Muscle layer of duodenum (tissue), 2 donors: ENCODE measurements around the gene OLFML3.
A peak's percentile ranks its signal among the peaks of the same experiment; 100 is the strongest.

ENCODE experiments used
- H3K27ac ChIP-seq: one replicate; pipeline ENCODE4 v1.7.0; 2013; ENCODE audit warnings: mild to moderate bottlenecking, low read length
- H3K27me3 ChIP-seq: one replicate; pipeline ENCODE4 v1.7.0; 2013; ENCODE audit warnings: low read depth, mild to moderate bottlenecking, control low read depth, low read length
- H3K36me3 ChIP-seq, 2 donors: one replicate each; pipeline ENCODE4 v1.7.0; 2013; ENCODE audit warnings: low read length in 2 of 2, control low read depth in 1 of 2, mild to moderate bottlenecking in 1 of 2; ENCODE audit not compliant: insufficient read depth in 2 of 2, control insufficient read depth in 1 of 2
- H3K4me1 ChIP-seq, 2 donors: one replicate each; pipeline ENCODE4 v1.7.0; 2013; ENCODE audit warnings: low read length in 2 of 2, mild to moderate bottlenecking in 2 of 2, control low read depth in 1 of 2, moderate library complexity in 1 of 2; ENCODE audit not compliant: insufficient read depth in 2 of 2, control insufficient read depth in 1 of 2
- H3K4me3 ChIP-seq, 2 donors: one replicate each; pipeline ENCODE4 v1.7.0; 2013; ENCODE audit warnings: low read length in 2 of 2, low read depth in 1 of 2, mild to moderate bottlenecking in 1 of 2
- H3K9me3 ChIP-seq, 2 donors: one replicate each; pipeline ENCODE4 v1.7.0; 2013; ENCODE audit warnings: low read length in 2 of 2, control low read depth in 1 of 2, mild to moderate bottlenecking in 1 of 2; ENCODE audit not compliant: control insufficient read depth in 1 of 2
- donor health status: healthy.

OLFML3 gene

DNA sequence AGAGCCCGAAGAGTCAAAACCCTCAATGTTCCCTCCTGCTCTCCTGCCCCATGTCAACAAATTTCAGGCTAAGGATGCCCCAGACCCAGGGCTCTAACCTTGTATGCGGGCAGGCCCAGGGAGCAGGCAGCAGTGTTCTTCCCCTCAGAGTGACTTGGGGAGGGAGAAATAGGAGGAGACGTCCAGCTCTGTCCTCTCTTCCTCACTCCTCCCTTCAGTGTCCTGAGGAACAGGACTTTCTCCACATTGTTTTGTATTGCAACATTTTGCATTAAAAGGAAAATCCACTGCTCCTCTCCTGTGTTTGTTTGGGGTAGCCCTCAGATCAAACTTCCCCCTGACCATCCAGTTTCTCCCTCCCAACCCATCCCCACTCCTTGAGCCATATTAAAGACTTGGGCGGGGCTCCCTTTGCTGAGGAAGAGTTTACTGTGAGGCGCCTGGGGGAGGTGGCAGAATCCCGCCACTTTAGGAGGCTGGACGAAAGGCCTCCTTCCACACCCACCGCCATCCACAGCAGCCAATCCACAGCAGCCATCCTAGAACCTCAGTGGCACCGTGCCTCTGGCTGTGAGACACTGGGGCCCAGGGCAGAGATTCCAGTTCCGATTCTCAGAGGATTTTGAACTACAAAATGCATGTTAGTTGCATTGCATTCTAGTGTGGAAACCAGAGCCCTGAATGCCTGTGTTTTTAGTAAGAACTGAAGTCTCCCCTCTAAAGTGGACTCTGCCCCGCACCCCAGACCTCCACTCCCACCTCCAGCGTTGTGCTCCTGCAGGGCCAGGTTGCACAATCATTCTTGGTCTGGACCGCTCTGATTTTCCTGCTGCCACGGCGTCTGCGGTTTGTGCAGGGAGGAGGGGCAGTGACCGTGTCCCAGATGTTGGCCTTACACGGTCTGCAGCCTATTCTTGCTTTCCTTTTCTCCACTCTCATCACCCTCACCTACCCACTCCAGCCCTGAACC lies 3.0 kb downstream of the OLFML3 start:
- H3K36me3 ChIP-seq, result peaks cover 0 to 8% of the 10 kb centered on the region in 2 donors
- H3K27me3 ChIP-seq, result no peaks in the 10 kb centered on the region
- peaks cover 19 to 55% of the 10 kb centered on the region in 2 donors for H3K4me1 ChIP-seq
- peak overlapping the region; percentile 57 for H3K27ac ChIP-seq
- peak overlapping the region; percentile 54 to 63 for H3K4me3 ChIP-seq
- no peaks in the 10 kb centered on the region for H3K9me3 ChIP-seq

DNA sequence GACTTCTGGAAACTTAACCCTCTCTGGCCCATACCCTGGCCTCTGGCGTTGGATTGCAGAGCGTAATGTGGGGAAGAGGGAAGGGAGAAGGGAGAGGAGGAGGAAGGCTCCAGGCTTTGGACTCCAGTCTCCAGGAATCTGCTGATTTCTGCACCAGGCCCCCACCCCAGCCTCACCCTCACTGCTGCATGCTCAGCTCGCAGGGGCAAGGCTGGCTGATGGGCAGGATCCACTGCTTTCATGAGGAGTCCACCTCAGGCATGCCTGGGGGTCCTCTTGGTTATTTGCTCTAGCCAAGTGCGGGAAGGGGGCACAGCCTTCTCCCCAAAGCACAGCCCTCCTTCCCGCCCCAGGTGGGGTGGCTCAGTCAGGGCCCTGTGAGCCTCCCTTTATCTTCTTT lies 3.7 kb downstream of the OLFML3 start:
- H3K4me1 ChIP-seq, result peaks cover 19 to 53% of the 10 kb centered on the region in 2 donors
- H3K27ac ChIP-seq, result peak overlapping the region; percentile 57
- peak overlapping the region; percentile 54 to 63 for H3K4me3 ChIP-seq
- no peaks in the 10 kb centered on the region for H3K27me3 ChIP-seq
- no peaks in the 10 kb centered on the region for H3K9me3 ChIP-seq
- H3K36me3 ChIP-seq, result peaks cover 0 to 8% of the 10 kb centered on the region in 2 donors

DNA sequence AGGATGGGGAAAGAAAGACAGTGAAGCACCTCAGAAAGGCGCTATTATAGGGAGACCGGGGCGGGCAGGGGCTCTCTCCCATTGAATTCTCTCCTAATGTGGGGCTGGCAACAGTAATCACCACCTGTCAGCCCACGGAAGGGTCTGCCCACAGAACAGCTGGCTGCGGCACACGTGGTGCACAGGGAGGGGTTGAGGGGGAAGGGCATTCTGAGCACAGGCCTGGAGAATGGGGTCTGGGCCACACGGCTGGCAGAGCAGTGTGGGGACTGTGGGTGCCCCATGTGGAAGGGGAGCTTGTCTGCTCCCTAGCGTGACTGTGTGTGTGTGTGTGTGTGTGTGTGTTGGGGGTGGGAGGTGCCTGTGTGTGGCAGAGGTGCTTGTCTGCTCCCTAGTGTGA lies 4.1 kb downstream of the OLFML3 start:
- peak overlapping the region; percentile 57 for H3K27ac ChIP-seq
- no peaks in the 10 kb centered on the region for H3K9me3 ChIP-seq
- peaks cover 18 to 49% of the 10 kb centered on the region in 2 donors for H3K4me1 ChIP-seq
- H3K36me3 ChIP-seq, result peaks cover 0 to 8% of the 10 kb centered on the region in 2 donors
- no peaks in the 10 kb centered on the region for H3K27me3 ChIP-seq
- H3K4me3 ChIP-seq, result peak overlapping the region; percentile 54 to 63

DNA sequence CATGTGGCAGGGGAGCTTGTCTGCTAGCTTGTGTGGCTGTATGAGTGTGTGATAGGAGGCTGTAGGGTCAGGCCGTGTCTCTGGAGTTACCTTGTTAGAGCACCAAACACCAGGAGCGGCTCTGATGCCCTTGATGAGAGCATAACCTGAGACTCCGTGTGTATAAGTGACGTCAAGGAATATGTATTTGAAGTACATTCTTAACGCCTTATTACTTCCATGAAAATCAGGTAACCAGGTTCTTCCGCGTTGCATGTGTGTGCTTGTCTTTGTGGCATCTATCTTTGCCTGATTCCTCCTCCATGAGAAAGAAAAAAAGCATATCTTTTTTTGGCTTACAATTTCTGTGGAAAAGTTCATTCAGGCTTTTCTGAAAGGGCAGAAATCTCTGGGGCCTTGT lies 4.6 kb downstream of the OLFML3 start:
- Histone ChIP-seq H3K9me3 (no peaks in the 10 kb centered on the region), H3K27me3 (no peaks in the 10 kb centered on the region), H3K4me1 (peaks cover 14 to 44% of the 10 kb centered on the region in 2 donors), H3K27ac (peak overlapping the region; percentile 57), H3K36me3 (peaks cover 0 to 8% of the 10 kb centered on the region in 2 donors), H3K4me3 (peak overlapping the region in 1 of 2 donors; percentile 54)

DNA sequence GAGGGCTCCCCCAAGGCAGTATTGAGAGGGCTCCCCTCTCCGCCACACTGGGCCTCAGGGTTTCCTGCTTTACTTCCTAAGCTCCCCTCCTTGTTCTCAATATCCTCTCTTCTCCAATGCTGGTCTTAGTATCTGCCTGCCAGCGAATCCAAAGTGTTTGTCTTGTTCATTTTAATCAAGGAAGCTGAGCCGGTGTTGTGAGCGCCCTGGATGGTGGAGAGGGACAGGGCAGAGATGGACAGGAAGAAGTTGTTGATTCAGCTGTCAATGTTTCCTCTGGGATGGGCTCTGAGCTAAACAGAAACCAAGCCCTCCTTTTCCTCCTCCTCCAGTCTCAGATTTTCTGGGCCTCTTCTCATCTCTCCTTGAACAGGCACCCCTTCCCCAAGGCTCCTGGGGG lies 5.4 kb downstream of the OLFML3 start:
- Histone ChIP-seq H3K27ac (no peak overlapping the region), H3K4me3 (no peak overlapping the region), H3K36me3 (peaks cover 0 to 6% of the 10 kb centered on the region in 2 donors), H3K9me3 (no peaks in the 10 kb centered on the region), H3K27me3 (no peaks in the 10 kb centered on the region), H3K4me1 (peaks cover 12 to 39% of the 10 kb centered on the region in 2 donors)

DNA sequence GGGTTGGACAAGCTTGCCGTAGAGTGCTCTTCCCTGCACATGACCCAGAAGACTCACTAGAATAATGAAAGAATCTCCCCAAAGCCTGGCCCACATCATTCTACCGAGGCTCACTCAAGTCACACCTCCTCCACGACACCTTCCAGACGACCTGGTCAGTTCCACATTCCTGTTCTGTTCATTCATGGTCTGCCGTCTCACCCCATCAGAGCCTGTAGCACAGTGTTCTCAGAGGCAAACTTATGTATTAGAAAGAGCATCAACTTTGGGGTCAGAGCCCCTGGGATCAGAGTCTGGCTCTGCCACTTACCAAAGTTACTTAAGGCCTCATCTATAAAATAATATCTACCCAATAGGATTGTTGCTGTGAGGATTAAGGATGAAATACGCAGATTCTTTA lies 7.5 kb downstream of the OLFML3 start:
- H3K9me3 ChIP-seq, result no peaks in the 10 kb centered on the region
- no peak overlapping the region for H3K4me3 ChIP-seq
- no peak overlapping the region for H3K27ac ChIP-seq
- H3K36me3 ChIP-seq, result no peaks in the 10 kb centered on the region
- H3K4me1 ChIP-seq, result peaks cover 12 to 31% of the 10 kb centered on the region in 2 donors
- no peaks in the 10 kb centered on the region for H3K27me3 ChIP-seq

DNA sequence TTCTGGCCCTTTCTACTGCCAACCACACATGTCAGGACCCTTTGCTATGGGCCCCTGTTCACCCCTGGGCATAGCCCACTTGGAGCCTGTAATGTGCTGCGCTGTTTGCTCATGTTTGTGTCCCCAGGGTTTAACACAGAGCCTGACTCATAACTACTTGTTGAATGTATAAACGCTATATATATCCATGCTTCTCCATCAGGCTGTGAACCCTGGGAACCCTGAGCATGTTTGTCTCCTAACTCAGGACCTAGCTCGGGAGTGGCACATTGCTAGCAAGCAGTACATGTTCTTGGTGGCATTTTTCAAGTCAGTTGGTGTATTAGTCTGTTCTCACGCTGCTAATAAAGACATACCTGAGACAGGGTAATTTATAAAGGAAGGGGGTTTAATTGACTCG lies 8.0 kb downstream of the OLFML3 start:
- H3K9me3 ChIP-seq, result no peaks in the 10 kb centered on the region
- peaks cover 12 to 26% of the 10 kb centered on the region in 2 donors for H3K4me1 ChIP-seq
- H3K27ac ChIP-seq, result no peak overlapping the region
- H3K4me3 ChIP-seq, result no peak overlapping the region
- H3K36me3 ChIP-seq, result no peaks in the 10 kb centered on the region
- H3K27me3 ChIP-seq, result no peaks in the 10 kb centered on the region

DNA sequence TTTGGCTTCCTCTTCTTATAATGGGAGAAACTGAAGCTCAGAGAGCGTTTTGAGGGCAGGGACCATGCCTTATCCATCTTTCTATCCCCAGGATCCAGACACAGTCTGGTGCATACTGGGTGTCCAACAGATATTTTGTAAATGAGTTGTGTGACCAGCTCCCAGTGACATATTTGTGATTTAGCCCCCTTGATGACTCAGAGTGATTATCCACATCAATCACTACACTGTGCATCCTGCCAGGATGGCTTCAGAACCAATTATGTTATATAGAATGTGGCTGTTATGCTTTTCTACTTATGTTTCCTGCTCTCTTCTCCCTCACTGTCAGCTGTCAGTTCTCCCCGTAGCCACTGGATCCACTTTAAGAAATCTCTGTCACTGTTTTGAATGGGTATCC lies 11.3 kb downstream of the OLFML3 start:
- H3K27me3 ChIP-seq, result no peaks in the 10 kb centered on the region
- H3K4me3 ChIP-seq, result no peak overlapping the region
- peaks cover 2% of the 10 kb centered on the region in 2 donors for H3K9me3 ChIP-seq
- H3K36me3 ChIP-seq, result no peaks in the 10 kb centered on the region
- no peaks in the 10 kb centered on the region for H3K4me1 ChIP-seq
- H3K27ac ChIP-seq, result no peak overlapping the region

DNA sequence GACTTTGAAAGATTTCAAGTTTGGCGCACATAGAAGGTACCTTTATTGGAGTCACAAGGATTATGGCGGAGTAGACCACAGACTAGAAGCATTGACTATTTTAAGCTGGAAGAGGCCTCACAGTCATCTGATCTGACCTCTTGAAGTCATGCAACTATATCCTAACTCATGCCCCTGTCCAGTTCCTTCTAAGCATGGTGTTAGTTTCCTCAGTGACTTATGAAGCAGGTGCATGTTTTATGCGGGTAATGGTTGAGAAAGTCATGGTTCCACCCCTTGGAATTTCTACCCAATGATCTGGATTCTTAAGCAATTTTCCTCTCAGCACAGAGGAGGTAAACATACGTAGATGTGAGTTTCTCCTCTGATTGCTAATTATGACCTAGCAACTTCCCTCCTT lies 11.7 kb downstream of the OLFML3 start:
- no peaks in the 10 kb centered on the region for H3K36me3 ChIP-seq
- H3K9me3 ChIP-seq, result peaks cover 2 to 3% of the 10 kb centered on the region in 2 donors
- no peak overlapping the region for H3K27ac ChIP-seq
- no peaks in the 10 kb centered on the region for H3K4me1 ChIP-seq
- no peaks in the 10 kb centered on the region for H3K27me3 ChIP-seq
- H3K4me3 ChIP-seq, result no peak overlapping the region

DNA sequence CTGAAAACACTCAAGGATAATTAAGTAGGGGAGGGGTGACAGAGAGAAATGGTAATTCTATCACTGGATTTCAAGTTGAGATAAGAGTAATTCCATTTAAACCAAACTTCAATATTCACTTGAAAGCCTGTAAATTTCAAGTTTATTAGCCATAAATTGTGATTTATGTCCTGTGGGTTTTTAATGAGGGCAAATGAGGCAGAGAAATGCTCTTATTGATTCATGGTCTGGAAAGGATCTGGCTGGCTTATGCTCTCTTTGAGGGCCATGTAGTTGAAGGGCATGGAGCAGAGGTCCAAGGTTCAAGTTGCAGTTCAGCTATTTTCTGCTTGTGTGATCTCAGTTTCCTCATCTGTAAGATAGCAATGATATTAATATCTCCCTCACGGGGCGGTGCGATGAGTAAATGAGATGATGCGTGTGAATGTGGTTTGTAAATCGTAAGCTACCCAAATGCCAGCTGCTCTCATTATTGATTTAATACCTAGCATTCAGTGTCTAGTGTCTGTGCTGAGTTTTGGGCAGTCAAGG lies 12.3 kb downstream of the OLFML3 start:
- peaks cover 2 to 3% of the 10 kb centered on the region in 2 donors for H3K9me3 ChIP-seq

DNA sequence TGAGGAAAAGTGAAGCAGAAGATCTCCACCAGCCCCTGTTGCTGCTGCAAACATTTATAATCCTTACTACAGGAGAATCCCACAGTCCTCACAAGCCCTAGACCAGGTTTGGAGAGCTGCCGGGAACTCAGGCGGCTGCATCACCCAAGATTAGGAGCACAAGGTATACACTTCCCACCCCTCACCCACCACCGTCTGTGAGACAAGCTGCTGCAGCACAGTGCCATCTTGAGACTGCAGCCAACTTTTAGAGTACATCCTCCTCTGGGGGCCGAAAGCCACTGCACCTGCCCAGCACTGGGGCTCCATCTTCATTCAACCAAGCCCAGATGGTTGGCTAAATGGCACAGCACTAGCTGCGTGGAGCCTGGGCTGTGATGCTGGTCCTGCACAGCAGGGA lies 13.8 kb downstream of the OLFML3 start:
- H3K4me1 ChIP-seq, result peaks cover 0 to under 1% of the 10 kb centered on the region in 2 donors
- no peaks in the 10 kb centered on the region for H3K36me3 ChIP-seq
- peaks cover 2 to 3% of the 10 kb centered on the region in 2 donors for H3K9me3 ChIP-seq
- H3K27ac ChIP-seq, result no peak overlapping the region
- no peaks in the 10 kb centered on the region for H3K27me3 ChIP-seq
- no peak overlapping the region for H3K4me3 ChIP-seq

More for the DNA sequence above, 12.3 kb downstream of the OLFML3 start:
- H3K36me3 ChIP-seq, result no peaks in the 10 kb centered on the region
- H3K4me1 ChIP-seq, result no peaks in the 10 kb centered on the region
- no peaks in the 10 kb centered on the region for H3K27me3 ChIP-seq
- no peak overlapping the region for H3K4me3 ChIP-seq
- H3K27ac ChIP-seq, result no peak overlapping the region
